Stimulated activated CD4-positive, alpha-beta T cell treated with anti-CD3 and anti-CD28 coated beads, TNF-alpha, amount 100 ng/mL, for 1 hour (primary cell): Measurements from ENCODE around the gene TOP3A.

Experiments
- DNase-seq, 3 donors: peaks; one replicate each; pipeline ENCODE4 v3.0.0-alpha.2; 2020; ENCODE audit warnings: low read depth in 3 of 3, low spot score in 1 of 3

TOP3A gene

DNA sequence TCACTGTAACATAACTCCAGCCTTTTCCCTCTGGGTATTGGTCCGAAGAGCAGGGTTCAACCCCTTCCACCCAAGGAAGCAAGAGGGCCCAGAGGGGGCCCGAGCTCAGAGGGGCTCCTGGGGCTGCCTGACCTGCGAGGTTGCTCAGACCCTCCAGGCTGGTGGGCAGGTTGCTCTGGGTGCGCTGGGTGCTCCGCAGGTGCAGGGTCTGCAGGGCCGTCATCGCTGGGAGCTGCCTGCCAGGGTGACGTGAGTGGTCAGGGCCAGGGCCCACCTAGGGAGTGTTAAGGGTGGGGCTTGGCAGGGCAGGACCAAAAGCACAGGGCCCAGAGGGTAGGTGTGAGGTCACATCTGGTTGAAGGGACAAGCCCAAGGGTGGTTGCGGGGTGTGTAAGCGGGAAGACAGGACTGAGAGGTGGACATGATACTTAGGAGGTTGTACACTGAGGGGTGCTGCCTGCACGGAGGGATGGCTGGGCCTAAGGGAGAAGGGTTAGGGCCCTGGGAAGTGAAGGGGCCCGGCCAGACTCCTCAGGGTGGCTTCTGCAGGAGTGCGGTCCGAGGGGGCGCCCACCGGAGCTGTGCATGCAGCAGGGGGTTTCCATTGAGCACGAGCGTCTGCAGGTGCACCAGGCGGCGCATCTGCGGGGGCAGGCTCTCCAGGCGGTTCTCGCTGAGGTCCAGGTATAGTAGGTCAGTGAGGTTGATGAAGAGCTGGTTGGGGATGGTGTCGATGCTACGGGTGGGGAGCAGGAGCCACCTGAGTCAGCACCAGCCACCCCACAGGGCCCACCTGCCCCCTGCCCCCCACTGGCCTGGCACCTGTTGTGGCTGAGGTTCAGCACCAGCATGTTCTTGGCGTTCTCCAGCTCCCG, 60.6 kb downstream of the TOP3A start:
- DNase-seq = no peak

DNA sequence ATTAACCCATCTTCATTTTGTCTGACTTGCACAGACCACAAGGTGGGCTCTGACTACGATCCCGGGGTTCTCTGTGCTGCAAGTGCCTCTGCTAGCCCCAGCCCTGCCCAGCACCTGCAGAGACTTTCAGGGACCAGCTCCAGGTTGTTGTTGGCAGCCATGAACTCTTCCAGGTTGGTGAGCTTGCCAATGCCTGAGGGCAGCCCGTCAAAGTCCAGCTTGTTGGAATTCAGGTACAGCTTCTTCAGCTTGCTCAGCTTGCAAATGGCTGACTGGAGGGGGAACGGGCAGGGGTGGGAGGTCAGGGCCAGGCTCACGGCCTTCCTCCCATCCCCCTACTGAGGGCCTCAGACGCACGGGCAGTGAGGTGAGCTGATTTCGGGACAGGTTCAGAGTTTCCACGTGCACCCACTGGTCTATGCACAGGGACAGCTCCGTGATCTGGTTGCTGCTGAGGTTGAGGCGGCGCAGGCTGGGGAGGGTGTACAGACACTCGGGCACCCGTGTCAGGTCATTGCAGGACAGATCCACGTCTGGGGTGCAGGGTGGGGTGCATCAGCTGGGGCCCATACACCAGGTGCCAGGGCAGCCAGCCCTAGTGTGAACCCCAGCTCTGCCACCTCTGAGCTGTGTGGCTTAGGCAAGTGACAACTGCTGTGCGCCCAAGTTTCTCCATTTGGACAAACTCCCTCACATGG, 61.5 kb downstream of the TOP3A start:
- no peak for DNase-seq

DNA sequence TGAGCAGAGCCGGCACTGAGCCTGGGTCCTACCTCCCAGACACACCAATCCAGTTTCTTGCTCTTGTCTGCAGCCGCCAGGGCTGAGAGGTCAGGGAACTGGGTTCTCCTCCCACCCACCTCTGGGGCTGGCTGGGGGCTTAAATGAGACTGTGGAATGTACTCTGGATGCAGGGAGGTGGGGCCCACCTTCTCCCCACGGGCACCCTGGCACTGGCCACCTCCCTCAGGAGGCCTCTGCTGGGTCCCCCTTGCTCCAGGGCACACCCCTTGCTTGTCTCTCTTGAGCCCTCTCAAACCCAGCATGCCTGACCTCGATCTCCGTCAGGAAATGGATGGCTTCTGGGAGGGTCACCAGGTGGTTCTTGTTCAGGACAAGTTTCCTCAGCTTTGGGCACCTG, 62.6 kb downstream of the TOP3A start:
- no peak for DNase-seq

DNA sequence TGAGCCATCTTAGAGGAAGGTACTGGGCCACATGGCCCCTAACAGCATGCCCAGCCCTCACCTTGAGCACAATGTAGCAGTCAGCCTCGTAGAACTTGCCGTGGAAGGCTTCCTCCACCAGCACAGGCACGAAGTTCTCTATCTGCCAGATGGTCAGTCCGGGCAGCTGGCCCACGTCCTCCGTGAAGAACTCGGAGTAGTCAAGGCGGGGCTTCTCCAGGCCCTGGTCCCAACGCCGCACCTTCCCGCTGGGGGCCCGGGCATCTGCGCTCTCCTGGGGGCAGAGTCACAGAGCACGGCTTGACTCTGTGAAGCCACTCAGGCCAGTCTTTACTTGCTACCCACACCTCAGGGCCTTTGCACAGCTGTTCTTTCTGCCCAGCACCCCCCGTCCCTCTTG, 63.6 kb downstream of the TOP3A start:
- DNase-seq = no peak

DNA sequence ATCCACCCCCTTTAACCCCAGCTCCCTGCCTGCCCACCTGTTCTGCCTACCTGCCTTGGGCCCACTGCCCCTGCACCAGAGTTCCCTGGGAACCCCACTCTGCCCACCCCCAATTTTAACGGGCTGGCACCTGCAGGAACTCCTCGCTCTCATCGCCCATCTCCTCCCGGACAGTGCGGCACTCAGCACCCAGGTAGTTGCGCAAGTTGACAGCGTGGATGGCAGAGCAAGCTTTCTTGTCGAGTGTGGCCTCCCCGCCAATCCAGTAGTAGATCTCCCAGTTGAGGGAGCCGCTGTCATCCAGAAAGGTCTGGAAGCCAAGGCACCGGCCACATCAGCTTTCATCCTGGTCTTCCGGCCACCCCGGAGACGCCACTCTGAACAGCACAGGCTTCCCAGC, 64.1 kb downstream of the TOP3A start:
- DNase-seq = no peak

DNA sequence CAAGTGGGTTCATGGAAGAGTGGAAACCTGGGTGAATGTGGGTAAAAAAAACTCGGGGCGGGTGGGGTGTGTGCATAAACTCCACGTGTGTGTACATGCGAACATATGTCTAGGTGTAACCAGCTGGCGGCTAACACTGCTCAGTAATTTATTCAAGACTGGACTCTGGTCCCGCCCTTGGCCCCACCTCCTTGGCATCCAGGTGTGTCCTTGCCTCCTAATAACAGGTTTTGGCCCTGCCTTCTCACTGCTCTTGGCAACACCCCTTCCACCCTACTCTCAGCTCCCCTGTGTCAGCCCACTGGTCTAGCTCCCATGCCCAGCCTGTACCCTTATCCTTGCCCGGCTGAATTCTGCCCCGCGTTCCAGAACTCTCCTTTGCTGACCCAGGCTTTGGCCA, 64.5 kb downstream of the TOP3A start:
- DNase-seq = no peak

DNA sequence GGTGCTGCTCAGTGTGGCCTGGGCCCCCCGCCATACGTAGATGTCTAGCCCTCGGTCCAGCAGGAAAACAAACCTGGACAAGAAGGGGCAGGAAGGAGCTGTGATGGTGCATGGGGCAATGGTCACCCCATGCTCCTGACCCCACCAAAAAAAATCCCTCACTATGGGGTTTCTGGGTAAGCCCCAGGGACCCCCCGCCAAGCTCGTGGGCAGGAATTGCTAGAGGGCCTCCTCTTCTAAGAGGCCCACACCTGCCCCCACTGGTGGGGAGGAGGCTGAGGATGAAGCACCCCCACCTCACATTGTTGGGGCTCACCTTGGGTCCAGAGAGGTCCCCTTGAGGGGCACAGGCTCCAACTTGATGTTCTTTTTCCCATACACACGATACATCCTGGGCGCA, 66.0 kb downstream of the TOP3A start:
- no peak for DNase-seq

DNA sequence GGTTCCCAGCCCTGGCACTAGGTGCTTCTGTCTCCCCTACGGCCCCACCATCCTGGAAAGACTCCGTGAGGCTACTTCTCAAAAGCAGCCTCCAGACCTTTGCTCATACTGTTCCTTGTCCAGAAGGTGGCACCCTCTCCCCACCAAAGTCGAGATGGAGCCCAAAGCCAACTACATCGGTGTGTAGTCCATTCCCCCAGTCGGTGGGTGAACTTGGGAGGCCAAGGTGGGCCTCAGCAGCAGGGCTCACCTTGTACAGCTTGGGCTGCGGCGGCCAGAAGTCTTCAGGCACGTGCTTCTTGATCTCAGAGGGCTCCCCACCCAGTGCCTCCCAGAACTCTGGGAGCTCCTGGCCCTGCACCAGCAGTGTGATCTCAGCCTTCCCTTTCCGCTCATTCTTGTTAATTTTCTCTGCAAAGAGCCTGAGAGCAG, 66.5 kb downstream of the TOP3A start:
- peak; percentile 34 to 45 (median 35) for DNase-seq

DNA sequence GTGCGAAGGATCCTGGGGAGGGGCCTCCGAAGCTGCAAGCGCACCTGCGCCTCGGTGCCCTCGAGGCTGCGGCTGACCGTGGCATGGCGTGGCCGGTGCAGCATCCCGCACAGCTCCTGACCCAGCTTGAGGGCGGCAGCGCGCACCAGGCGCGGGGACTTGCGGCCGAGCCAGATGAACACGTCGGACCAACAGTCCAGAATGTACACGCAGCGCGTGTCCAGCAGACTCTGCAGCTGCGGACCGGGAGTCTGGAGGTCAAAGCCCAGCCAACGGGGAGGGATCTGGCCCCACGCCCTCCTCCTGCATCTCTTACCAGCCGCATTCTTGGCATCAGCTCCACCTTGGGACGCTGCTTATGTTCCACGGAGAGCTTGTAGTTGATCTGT, 67.2 kb downstream of the TOP3A start:
- DNase-seq = no peak

DNA sequence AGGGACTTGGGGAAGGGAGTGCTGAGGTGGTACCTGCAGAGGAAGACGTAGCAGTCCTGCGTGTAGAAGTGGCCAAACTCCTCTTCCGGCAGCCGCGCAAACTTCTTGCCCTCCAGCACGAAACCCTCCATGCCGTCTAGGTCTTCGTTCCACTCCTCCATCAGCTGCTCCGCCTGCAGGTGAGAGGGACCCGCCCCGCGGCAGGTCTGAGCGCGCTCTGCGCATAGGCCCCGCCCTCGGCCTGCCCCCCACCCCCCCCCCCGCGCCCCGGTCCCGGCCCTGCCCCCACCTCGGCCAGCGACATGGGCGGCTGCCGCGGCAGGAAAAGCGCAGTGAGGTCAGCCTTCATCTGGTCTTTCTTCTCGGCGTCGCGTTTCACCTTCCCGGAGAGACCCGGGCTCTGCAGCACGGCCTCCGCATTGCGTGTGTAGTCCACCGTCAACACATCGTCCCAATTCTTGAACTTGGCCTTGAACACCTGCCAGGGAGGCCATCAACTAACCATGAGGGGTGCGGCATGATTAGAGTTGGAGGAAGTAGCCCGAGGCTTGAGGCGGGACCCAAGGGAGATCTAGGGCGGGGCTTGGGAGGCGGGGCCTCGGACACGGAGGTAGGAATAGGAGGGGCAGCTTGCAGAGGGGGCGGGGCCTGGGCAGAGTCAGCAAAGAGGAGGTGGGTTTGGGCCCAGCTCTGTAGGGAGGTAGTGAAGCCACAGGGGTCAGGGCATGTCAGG, 67.7 kb downstream of the TOP3A start:
- DNase-seq = no peak

DNA sequence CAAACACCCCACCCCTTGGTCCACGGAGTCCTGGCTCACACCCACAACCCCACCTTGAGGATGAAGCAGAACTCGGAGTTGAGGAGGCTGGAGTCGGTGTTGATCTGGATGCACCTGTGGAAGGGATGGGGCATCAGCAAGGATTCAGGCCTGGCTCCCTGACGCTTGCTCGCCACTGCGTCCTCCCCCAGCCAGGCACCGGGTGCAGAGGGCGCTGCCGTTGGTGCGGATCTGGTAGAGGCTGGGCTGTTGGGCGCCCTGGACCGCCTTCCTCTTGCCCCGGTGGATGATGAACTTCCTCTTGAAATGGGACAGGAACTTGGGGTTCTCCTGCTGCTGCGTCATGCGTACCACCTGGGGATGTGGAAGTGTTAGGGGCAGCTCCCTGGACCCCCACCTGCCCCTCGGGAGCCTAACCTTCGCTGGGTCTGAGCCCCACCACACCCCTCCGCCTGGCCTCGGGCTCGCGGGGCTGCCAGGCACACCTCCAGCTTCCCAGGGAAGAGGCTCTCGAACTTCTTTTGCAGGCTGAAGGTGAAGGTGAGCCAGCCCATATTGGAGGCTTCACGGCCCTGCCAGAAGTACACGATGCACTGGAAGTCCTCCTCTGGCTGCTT, 68.6 kb downstream of the TOP3A start:
- DNase-seq = no peak

DNA sequence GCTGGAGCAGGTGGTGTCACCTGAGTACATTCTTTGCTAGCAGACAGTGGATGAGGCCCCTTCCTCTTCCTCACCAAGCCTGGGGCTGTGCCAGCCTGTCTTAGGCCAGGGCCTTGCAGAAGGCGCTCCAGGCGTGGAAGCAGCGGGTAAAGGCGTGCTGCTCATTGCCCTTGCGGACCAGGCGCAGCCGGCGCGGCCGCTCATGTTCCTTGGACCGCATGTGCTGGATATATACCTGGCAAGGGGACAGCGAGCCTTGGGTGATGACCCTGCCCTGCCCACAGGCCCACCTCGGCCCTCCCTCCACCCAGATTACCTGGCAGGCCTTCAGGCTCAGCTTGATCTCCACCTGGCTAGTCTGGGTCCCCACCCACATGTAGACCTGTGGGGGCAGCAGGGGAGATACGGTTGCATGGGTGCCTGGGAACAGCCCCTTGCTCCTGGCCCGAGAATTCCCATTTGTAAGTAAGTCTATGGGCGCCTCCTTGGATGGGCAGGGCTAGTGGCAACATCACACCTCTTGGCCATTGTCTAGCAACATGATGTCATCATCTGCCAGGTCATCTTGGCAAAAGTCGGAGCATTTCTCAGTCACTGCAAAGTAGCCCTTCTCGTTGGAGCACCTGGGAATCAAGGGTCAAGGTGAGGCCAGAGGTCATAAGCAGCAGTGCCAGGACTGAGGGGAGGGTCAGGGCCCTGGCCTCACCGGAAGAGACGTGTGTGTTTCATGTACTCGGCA, 69.6 kb downstream of the TOP3A start:
- DNase-seq = no peak

DNA sequence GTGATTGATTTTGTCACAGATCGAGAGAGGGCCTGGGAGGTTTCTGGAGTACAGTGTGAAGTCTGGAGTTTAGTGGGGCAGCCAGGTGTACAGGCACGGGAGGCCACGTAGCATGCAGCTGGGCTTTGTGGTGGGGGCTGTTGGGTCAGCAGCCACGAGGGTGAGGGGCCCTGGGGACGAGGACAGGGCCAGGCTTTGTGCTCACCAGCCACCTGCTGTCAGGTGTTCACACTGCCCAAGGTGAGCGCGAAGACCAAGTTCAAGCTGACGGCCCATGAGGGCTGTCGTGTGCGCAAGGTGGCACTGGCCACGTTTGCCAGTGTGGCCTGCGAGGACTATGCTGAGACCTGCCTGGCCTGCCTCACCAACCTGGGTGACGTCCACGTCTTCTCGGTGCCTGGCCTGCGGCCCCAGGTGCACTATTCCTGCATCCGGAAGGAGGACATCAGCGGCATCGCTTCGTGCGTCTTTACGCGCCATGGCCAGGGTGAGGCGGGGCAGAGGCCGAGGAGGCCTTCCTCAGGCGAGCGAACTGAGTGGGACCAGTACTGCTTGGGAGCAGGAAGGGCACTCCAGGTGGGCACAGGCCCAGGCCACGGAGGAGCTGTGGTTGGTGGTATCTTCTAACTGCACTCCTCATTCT, 73.4 kb downstream of the TOP3A start:
- no peak for DNase-seq

DNA sequence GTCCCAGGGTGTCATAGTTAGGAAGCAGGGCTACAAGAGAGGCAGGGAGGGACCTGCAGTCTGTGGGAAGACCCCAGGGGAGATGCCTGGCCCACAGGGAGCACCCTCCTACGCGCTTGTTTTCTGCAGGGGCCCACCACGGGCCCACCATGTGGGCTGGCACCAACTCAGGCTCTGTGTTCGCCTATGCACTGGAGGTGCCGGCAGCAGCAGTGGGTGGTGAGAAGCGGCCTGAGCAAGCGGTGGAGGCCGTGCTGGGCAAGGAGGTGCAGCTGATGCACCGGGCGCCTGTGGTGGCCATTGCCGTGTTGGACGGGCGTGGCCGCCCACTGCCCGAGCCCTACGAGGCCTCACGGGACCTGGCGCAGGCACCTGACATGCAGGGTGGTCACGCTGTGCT, 74.3 kb downstream of the TOP3A start:
- no peak for DNase-seq

DNA sequence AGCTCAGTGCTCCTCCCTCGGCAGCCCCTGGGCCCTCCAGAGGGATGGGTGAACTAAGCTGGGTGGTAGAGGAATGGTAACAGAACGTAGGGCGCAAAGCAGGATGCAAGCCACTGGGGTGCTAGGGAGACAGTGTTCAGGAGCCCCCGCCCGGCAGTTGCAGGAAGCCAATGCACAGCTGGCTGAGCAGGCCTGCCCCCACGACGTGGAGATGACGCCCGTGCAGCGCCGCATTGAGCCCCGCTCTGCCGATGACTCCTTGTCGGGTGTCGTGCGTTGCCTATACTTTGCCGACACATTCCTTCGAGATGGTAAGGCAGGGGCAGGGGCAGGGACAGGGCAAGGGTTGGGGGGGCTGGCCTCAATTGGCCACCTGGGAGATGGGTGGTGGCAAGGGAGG, 76.5 kb downstream of the TOP3A start:
- DNase-seq = no peak

DNA sequence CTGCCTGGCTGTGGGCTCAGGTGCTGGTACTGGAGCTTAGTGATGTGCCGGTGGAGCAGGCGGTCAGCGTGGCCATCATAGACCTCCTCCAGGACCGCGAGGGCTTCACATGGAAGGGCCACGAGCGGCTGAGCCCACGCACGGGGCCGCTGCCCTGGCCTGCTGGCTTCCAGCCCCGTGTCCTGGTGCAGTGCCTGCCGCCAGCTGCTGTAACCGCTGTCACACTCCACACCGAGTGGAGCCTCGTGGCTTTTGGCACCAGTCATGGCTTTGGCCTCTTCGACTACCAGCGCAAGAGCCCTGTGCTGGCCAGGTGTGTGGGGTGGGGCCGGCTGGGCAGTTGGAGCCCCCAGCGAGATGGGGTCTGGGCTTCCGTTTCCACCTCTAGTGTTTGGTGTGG, 77.3 kb downstream of the TOP3A start:
- DNase-seq = no peak

DNA sequence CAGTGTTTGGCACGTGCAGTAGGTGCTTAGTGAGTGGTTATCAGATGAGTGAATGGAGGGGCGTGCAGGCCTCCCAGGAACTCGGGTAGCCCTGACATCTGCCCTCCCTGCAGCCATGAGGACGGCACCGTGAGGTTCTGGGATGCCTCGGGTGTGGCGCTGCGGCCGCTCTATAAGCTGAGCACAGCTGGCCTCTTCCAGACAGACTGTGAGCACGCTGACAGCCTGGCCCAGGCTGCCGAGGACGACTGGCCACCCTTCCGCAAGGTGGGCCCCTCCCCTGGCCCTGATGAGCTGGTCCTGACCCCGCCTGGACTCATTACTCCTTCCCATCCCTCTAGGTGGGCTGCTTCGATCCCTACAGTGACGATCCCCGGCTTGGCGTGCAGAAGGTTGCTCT, 78.3 kb downstream of the TOP3A start:
- DNase-seq = no peak

DNA sequence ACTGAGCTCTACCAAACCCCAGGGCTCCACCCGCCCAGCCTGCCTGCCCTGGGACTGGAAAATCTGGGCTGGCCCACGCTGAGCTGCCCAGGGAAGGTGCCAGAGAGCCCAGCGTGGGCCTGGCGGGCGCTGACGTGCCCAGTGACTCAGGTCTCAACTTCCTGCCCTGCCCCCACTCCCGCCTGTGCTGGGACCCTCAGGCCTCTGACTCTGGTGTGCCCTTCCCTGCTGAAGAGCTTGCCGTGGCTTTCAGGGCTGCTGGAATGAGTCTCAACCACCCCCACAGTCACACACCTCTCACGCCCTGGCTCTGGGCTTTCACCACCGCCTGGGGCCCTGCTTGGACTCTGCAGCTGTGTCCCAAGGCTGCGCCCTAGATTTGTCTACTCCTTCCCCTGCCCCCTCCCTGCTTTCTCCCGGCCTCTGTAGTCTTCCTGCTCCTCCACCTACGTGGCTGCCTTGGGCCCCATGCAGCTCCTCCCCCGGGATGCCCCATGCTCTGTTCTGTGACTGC, 79.0 kb downstream of the TOP3A start:
- DNase-seq = no peak

DNA sequence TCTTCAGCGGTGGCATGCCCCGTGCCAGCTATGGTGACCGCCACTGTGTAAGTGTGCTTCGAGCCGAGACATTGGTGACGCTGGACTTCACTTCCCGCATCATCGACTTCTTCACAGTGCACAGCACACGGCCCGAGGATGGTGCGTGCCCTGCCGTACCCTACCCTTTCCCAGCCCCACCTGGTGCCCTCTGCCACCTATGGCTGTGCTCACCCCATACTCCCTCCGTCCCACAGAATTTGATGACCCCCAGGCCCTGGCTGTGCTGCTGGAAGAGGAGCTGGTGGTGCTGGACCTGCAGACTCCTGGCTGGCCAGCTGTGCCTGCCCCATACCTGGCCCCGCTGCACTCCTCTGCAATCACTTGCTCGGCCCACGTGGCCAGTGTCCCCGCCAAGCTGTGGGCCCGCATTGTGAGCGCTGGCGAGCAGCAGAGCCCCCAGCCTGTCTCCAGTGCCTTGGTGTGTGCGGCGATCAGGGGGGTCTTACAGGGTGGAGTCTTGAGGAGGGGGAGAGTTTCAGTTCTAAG, 79.9 kb downstream of the TOP3A start:
- no peak for DNase-seq
